G401 (cell line): ENCODE measurements around the gene PDLIM7. TPM values are rescaled to one million over a fixed set of nuclear protein-coding genes. Genes with fewer than 3 reads are reported as not detected.

Experiments
- DNase-seq: peaks from one replicate; pipeline ENCODE4 v3.0.0-alpha.2; 2015; ENCODE audit warnings: low spot score
- in situ Hi-C: cut with HindIII; loops from 2 replicates; pipeline ENCODE4 v1.10.0; 2016; ENCODE audit warnings: low sequenced_read_pairs, mixed read lengths
- total RNA-seq: library from RNA; depleted of rRNA; stranded (reverse); fragments of >200 nt; shearing (Covaris generic); gene quantifications from 2 replicates; pipeline ENCODE4 v1.2.3, GENCODE V29; 2014; rRNA removed

The PDLIM7 gene
- total RNA-seq, 1 experiment from 2014 or later: 297 TPM

GRCh38 chr5:177440211-177440989 is 57.0 kb downstream of the PDLIM7 start:
- no peak for DNase-seq
- in situ Hi-C loops: loop anchor here (10.0 kb wide), 1 partner anchor 96 kb away; no protein-coding TSS in a partner anchor

GRCh38 chr5:177439518-177440053 is 57.8 kb downstream of the PDLIM7 start:
- in situ Hi-C loops: loop anchor here (10.0 kb wide), 1 partner anchor 95 kb away; no protein-coding TSS in a partner anchor

GRCh38 chr5:177438468-177438867 is 58.9 kb downstream of the PDLIM7 start:
- DNase-seq: no peak
- in situ Hi-C loops: no loop called here

More at GRCh38 chr5:177439518-177440053, 57.8 kb downstream of the PDLIM7 start:
- DNase-seq: no peak

- no peak for DNase-seq
- in situ Hi-C loops: no loop called here
Observed at GRCh38 chr5:177437623-177438022, 59.8 kb downstream of the PDLIM7 start.

- in situ Hi-C loops: no loop called here
- no peak for DNase-seq
Observed at GRCh38 chr5:177435847-177436536, 61.4 kb downstream of the PDLIM7 start.

- in situ Hi-C loops: no loop called here
- no peak for DNase-seq
Observed at GRCh38 chr5:177434942-177435738, 62.3 kb downstream of the PDLIM7 start.

- DNase-seq: no peak
- in situ Hi-C loops: no loop called here
Observed at GRCh38 chr5:177434437-177434836, 63.0 kb downstream of the PDLIM7 start.

GRCh38 chr5:177433658-177434217 is 63.7 kb downstream of the PDLIM7 start:
- in situ Hi-C loops: no loop called here
- no peak for DNase-seq

Other genes with a start within 250 kb of the PDLIM7 start
- 24.6 and 25.1 TPM in 2 replicates for gene RAB24, start 193.9 kb downstream of the PDLIM7 start, total RNA-seq
- 393 and 426 TPM in 2 replicates for gene PRELID1, start 193.8 kb downstream of the PDLIM7 start, total RNA-seq
- gene MXD3, start 185.7 kb downstream of the PDLIM7 start, total RNA-seq: 26.8 and 38.5 TPM in 2 replicates
- gene LMAN2, start 145.9 kb downstream of the PDLIM7 start, total RNA-seq: 257 and 339 TPM in 2 replicates
- 72.9 and 91.8 TPM in 2 replicates for gene RGS14, start 139.7 kb downstream of the PDLIM7 start, total RNA-seq
- gene SLC34A1, start 113.2 kb downstream of the PDLIM7 start, total RNA-seq: not detected in 2 replicates
- gene PFN3, start 96.9 kb downstream of the PDLIM7 start, total RNA-seq: not detected in 2 replicates
- gene F12, start 88.0 kb downstream of the PDLIM7 start, total RNA-seq: 3.1 and 11.4 TPM in 2 replicates
- gene GRK6, start 70.9 kb downstream of the PDLIM7 start, total RNA-seq: 58.6 and 62.3 TPM in 2 replicates
- 19.5 and 30.8 TPM in 2 replicates for gene PRR7, start 50.8 kb downstream of the PDLIM7 start, total RNA-seq
- 295 and 370 TPM in 2 replicates for gene DBN1, start 24.0 kb downstream of the PDLIM7 start, total RNA-seq
- gene DOK3, start 12.2 kb upstream of the PDLIM7 start, total RNA-seq: 0.85 and 6.3 TPM in 2 replicates
- gene DDX41, start 19.4 kb upstream of the PDLIM7 start, total RNA-seq: 96.6 and 166 TPM in 2 replicates
- 29.0 and 45.3 TPM in 2 replicates for gene FAM193B, start 57.0 kb upstream of the PDLIM7 start, total RNA-seq
- 126 and 127 TPM in 2 replicates for gene TMED9, start 94.6 kb upstream of the PDLIM7 start, total RNA-seq
- 28.3 and 46.6 TPM in 2 replicates for gene B4GALT7, start 102.5 kb upstream of the PDLIM7 start, total RNA-seq